IPS-15b (cell line): ENCODE results near the gene WWP2.
"Not testable (repeated sequence)": the region's sequence is repeated elsewhere in the genome, so short reads cannot be mapped to it uniquely, and the experiment has no call there.

Experiments
- H3K27me3 ChIP-seq: one replicate; pipeline ENCODE4 v1.6.1; 2013; ENCODE audit warnings: low read length; ENCODE audit not compliant: control insufficient read depth, insufficient read depth
- H3K36me3 ChIP-seq: one replicate; pipeline ENCODE4 v1.6.1; 2013; ENCODE audit warnings: low read length; ENCODE audit not compliant: control insufficient read depth, insufficient read depth
- H3K4me1 ChIP-seq: one replicate; pipeline ENCODE4 v1.6.1; 2013; ENCODE audit warnings: mild to moderate bottlenecking, low read length; ENCODE audit not compliant: control insufficient read depth, insufficient read depth
- H3K4me3 ChIP-seq: one replicate; pipeline ENCODE4 v1.5.1; 2013; ENCODE audit warnings: low read depth, low read length
- H3K9ac ChIP-seq: one replicate; pipeline ENCODE4 v1.6.1; 2013; ENCODE audit warnings: low read depth, mild to moderate bottlenecking, low read length
- H3K9me3 ChIP-seq: one replicate; pipeline ENCODE4 v1.6.1; 2013; ENCODE audit warnings: mild to moderate bottlenecking, low read length; ENCODE audit not compliant: control insufficient read depth, insufficient read depth

WWP2 gene

DNA sequence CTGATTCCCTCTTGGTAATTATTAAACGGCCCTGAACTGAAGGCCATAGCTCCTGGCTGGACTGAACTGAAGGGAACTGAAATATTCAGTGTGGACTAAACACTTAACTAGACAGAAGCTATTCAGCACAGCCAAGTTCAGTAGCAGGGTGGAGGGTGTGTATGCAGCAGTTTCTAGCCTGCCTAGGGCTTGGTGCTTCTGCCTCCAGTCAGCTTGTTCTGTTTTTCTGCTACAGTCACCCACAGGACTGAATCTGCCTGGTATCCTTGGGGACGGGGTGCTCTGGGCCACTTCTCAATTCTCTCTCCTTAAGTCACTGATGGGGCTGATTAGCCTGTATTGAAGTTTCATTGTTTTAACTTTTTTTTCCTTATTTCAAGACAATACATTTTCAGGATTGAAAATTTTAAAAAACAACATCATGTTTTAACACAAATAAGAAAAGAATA, 77.1 kb downstream of the WWP2 start:
- Histone ChIP-seq H3K4me1 (no peaks in the 10 kb centered on the region), H3K36me3 (no peaks in the 10 kb centered on the region), H3K4me3 (no peak overlapping the region), H3K9ac (no peak overlapping the region), H3K27me3 (no peaks in the 10 kb centered on the region), H3K9me3 (no peaks in the 10 kb centered on the region)

DNA sequence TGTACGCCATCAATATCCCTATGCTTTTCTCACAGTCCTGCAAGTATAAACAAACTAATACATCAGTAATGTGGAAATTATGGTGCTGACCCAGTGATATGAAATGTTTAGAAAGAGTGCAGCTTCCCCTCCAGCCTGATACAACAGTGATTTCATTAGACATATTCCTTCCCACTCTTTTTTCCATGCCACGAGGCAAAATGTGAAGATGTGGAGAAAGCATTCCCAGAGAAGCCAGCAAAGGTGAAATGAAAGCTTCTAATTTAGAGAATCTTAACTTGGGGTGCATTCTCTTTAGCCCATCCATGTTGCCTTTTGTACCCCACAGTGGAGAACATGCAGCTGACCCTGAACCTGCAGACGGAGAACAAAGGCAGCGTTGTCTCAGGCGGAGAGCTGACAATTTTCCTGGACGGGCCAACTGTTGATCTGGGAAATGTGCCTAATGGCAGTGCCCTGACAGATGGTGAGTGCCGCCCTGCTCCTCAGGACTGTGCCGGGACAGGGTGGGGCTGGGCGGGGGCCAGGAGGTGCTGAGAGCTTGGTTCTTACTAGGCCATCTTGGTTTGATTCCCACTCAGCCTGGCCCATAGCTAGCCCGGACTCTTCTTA, 77.8 kb downstream of the WWP2 start:
- H3K27me3 ChIP-seq: no peaks in the 10 kb centered on the region
- no peaks in the 10 kb centered on the region for H3K4me1 ChIP-seq
- no peaks in the 10 kb centered on the region for H3K36me3 ChIP-seq
- no peak overlapping the region for H3K9ac ChIP-seq
- no peak overlapping the region for H3K4me3 ChIP-seq
- H3K9me3 ChIP-seq: no peaks in the 10 kb centered on the region

DNA sequence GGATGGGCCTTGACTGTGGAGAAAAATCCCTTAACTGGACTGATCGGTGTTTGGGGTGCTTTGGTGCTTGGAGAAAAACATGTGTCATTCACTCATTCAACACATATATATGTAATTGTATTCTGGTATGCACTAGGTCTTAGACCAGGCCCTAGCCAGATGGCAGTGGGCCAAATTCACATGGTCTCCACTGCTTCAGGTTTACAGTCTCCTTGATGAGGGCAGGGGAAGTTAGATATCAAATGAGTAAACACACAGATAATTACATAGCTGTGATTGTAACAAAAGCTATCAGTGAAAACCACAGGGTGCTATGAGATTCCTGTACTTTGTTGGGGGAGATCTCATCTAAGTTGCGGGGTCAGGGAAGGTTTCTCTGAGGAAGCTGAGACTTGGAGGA, 78.8 kb downstream of the WWP2 start:
- no peaks in the 10 kb centered on the region for H3K4me1 ChIP-seq
- no peaks in the 10 kb centered on the region for H3K9me3 ChIP-seq
- H3K9ac ChIP-seq: no peak overlapping the region
- no peaks in the 10 kb centered on the region for H3K36me3 ChIP-seq
- H3K4me3 ChIP-seq: no peak overlapping the region
- no peaks in the 10 kb centered on the region for H3K27me3 ChIP-seq

DNA sequence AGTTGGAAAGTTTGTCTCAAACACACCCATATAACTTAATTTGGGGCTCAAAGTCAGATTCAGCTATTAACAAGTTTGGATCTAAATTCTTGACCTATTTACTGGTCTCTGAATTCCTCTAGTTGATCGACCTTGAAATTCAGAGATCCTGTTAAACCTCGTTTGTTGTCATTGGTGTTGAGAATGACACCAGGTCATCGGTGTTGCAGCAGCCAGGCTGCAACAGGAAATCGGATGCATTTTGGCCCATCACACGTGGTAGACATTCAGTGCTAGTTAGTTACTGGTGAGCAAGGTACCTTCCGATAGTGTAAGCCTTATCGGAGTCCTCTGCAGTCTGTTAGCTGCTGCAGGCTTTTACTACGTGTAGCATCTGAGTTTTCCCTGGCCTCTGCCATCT, 82.3 kb downstream of the WWP2 start:
- Histone ChIP-seq H3K36me3 (no peaks in the 10 kb centered on the region), H3K4me3 (no peak overlapping the region), H3K4me1 (no peaks in the 10 kb centered on the region), H3K27me3 (no peaks in the 10 kb centered on the region), H3K9me3 (no peaks in the 10 kb centered on the region), H3K9ac (no peak overlapping the region)

DNA sequence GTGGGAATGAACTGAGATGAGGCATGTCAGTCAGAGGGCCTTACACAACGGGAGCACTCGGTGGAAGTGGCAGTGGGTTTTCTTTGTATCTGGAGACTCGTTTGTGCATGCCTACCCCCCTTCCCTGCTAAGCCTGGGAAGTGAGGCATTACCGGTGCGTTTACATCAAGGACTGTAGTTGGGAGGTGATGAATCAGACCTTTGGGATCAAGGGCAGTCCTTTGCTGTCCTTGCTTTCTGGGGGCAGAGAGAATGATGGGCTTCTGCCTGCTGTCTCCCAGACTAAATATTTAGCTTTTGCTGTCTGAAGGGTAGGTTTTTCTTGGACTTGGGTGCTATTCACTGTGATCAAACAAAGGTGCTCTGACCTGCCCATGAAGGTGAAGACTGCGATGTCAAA, 83.0 kb downstream of the WWP2 start:
- no peaks in the 10 kb centered on the region for H3K27me3 ChIP-seq
- H3K4me1 ChIP-seq: no peaks in the 10 kb centered on the region
- H3K4me3 ChIP-seq: no peak overlapping the region
- H3K9ac ChIP-seq: no peak overlapping the region
- H3K36me3 ChIP-seq: no peaks in the 10 kb centered on the region
- no peaks in the 10 kb centered on the region for H3K9me3 ChIP-seq

DNA sequence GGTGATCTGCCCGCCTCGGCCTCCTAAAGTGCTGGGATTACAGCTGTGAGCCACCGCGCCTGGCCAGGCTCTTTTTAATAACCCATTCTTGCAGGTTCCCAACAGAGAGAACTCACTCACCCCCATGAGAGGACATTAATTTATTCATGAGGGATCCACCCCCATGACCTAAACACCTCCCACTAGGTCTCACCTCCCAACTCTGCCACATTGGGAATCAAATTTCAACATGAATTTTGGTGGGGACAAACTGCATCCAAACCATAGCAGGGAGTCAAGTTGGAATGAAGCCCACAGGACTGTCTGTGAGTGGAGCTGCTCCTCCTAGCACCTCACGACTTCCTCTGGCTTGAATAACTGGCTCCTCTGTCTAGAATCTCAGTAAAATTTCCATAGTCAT, 85.5 kb downstream of the WWP2 start:
- H3K4me1 ChIP-seq: no peaks in the 10 kb centered on the region
- H3K27me3 ChIP-seq: no peaks in the 10 kb centered on the region
- no peak overlapping the region for H3K9ac ChIP-seq
- no peaks in the 10 kb centered on the region for H3K36me3 ChIP-seq
- H3K4me3 ChIP-seq: no peak overlapping the region
- H3K9me3 ChIP-seq: no peaks in the 10 kb centered on the region

DNA sequence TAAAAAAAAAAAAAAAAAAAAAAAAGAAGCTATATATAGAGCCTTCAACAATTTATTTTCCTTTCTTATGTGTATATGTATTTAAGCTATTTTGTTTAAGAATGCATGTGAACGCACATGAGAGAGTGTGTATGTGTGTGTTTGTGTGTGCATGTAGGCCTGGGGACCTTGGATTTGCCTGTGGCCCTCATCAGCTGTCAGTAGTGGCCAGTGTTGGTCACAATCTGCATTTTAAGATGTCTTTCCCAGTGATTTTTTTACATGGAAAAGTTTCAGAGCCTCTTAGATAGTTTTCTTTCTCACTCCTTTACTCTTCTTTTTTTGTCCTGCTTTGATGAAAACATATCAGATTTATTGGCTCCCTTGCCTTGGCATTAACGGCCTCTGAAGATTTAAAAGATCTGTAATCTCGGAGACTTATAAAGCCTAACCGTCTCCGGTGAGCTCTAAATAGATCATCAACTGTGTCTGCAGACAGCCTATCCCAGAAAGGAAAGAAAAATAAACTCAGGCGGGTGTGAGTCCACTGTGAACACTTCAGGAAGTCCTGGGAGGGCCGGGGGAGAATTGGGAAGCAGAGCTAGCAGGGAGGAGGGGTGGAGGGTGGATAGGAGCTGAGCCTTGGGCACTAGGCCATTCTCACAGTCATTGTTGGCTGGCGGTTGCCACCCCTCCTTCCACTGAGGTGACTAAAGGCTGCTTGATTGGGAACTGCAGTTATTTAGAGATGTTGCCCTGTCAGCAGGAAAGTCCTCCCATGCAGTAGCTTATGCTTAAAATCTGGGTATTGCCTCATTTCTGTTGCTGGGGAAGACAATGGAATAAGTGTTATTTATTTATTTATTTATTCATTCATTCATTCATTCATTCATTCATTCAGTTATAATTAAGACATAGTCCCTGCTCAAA, 86.8 kb downstream of the WWP2 start:
- Histone ChIP-seq H3K9ac (no peak overlapping the region), H3K9me3 (no peaks in the 10 kb centered on the region), H3K4me1 (no peaks in the 10 kb centered on the region), H3K27me3 (no peaks in the 10 kb centered on the region), H3K4me3 (no peak overlapping the region), H3K36me3 (no peaks in the 10 kb centered on the region)

DNA sequence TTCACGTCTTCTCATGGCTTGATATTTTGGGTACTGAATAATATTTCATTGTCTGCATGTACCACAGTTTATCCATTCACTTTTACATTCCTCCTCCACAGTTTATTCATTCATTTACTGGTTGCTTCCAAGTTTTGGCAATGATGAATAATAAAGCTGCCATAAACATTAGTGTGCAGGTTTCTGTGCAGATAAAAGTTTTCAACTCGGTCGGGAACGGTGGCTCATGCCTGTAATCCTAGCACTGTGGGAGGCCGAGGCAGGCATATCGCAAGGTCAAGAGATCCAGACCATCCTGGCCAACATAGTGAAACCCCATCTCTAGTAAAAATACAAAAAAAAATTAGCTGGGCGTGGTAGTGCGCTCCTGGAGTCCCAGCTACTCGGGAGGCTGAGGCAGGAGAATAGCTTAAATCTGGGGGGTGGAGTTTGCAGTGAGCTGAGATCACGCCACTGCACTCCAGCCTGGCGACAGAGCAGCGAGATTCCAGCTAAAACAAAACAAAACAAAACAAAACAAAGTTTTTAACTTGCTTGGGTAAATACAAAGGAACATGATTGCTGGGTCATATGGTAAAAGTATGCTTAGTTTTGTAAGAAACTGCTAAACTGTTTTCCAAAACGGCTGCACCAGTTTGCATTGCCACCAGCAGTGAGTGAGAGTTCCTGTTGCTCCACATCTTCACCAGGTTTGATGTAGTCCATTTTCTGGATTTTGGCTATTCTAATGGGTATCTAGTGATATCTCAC, 89.5 kb downstream of the WWP2 start:
- Histone ChIP-seq H3K9ac (no peak overlapping the region), H3K27me3 (no peaks in the 10 kb centered on the region), H3K36me3 (no peaks in the 10 kb centered on the region), H3K4me3 (no peak overlapping the region), H3K9me3 (no peaks in the 10 kb centered on the region), H3K4me1 (no peaks in the 10 kb centered on the region)

DNA sequence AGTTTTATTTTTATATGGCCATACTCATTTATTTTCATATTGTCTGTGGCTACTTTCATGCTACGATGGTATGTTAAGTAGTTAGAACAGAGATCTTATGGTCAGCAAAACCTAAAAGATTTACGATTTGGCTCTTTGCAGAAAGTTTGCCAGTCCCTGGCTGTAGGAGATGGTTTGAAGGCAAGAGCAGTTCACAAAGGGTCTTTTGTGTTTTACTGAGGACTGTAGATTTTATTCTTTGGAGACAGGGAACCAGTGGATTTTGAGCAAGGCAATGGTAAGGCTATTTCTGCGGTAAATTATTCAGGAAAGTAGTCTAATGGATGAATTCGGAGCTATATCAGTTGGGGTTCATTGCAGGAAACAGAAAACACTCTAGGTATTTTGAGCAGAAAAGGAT, 90.7 kb downstream of the WWP2 start:
- Histone ChIP-seq H3K4me3 (no peak overlapping the region), H3K27me3 (no peaks in the 10 kb centered on the region), H3K9me3 (no peaks in the 10 kb centered on the region), H3K9ac (no peak overlapping the region), H3K4me1 (no peaks in the 10 kb centered on the region), H3K36me3 (no peaks in the 10 kb centered on the region)

DNA sequence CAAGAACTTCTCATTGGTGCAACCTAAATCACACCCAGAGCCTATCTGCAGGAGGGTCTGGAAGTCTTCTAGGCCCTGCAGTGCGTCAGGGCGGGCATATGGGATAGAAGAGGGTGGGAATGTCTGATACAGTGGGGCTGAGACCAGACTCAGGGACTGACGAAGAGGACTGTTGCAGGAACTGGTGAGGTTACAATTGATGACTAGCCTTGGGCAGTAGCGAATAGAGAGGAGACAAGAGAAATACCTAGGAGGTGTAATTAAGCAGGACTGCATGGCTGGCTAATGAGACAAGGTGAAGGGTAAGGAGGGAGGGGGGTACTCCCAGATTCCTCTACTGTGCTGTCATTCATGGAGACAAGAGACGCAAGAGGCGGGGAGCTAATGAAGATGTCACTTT, 91.3 kb downstream of the WWP2 start:
- H3K9me3 ChIP-seq: no peaks in the 10 kb centered on the region
- H3K9ac ChIP-seq: no peak overlapping the region
- H3K27me3 ChIP-seq: no peaks in the 10 kb centered on the region
- H3K4me3 ChIP-seq: no peak overlapping the region
- no peaks in the 10 kb centered on the region for H3K4me1 ChIP-seq
- no peaks in the 10 kb centered on the region for H3K36me3 ChIP-seq

DNA sequence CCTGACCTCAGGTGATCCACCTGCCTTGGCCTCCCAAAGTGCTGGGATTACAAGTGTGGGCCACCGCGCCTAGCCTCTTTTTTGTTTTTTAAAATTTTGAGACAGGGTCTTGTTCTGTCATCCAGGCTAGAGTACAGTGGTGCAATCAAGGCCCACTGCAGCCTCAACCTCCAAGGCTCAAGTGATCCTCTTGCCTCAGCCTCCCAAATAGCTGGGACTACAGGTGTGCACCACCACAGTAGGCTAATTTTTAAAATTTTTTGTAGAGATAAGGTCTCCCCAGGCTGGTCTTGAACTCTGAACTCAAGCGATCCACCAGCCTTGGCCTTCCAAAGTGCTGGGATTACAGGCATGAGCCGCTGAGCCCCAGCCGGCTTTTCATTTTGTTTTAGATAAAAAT, 92.6 kb downstream of the WWP2 start:
- H3K36me3 ChIP-seq, H3K9me3 ChIP-seq, H3K27me3 ChIP-seq, H3K9ac ChIP-seq, H3K4me3 ChIP-seq, H3K4me1 ChIP-seq: not testable (repeated sequence)

DNA sequence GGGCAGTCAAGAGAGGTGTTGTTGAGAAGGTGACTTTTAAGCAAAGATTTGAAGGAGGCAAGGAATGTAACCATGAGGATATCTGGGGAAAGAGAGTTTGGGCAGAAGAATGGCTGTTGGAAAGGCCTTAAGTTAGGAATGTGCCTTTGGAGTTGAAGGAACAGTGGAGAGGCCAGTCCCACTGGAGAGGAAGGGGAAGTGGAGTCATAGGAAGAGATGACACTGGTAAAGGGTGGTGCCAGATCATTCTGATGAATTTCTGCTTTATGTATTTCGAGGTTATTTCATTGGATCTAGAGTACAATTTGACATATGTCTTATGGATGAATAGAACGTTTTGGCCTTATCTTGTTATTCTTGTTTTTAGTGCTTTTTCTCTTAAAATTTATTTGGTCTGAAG, 93.5 kb downstream of the WWP2 start:
- Histone ChIP-seq H3K9me3 (no peaks in the 10 kb centered on the region), H3K9ac (no peak overlapping the region), H3K4me1 (no peaks in the 10 kb centered on the region), H3K36me3 (no peaks in the 10 kb centered on the region), H3K27me3 (no peaks in the 10 kb centered on the region), H3K4me3 (no peak overlapping the region)
